ENCODE measurements around the gene MLXIP. TPM values are rescaled to one million over a fixed set of nuclear protein-coding genes. Genes with fewer than 3 reads are reported as not detected.
"Not testable (repeated sequence)": the region's sequence is repeated elsewhere in the genome, so short reads cannot be mapped to it uniquely, and the experiment has no call there.

The MLXIP gene
- total RNA-seq, 2 donors from 2014 or later = 17.1 to 17.5 TPM

DNA sequence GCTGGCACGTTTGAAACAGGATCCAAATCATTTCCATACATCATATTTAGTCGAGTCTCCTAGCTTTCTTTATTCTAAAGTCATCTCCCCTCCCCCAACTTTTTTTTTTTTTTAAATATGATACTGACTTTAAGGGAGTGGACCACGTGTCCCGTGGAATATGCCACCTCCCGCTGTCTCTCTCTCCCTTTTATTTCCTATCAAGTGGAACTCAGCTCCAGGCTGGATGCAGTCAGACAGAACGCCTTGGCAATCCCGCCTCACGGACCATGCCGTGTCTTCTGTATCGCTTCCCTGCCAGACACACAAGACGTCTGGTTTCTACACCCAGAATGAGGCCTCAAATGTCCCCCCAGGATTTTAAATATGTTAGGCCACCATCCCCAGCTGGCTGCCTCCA lies 35.6 kb upstream of the MLXIP start:
- no peak overlapping the region for H3K4me3 Mint-ChIP-seq
- H3K36me3 Mint-ChIP-seq (ENCODE audit: insufficient read depth in 2 of 2) = peaks cover 0 to 4% of the 10 kb centered on the region in 2 donors
- H3K9me3 Mint-ChIP-seq = no peaks in the 10 kb centered on the region
- DNase-seq (no peak), ATAC-seq (replicated peaks in 1 of 2) (no peak)
- H3K27me3 Mint-ChIP-seq (ENCODE audit: low read depth) = no peaks in the 10 kb centered on the region
- H3K27ac Mint-ChIP-seq = no peak overlapping the region
- no peaks in the 10 kb centered on the region for H3K4me1 Mint-ChIP-seq (ENCODE audit: low read depth)

DNA sequence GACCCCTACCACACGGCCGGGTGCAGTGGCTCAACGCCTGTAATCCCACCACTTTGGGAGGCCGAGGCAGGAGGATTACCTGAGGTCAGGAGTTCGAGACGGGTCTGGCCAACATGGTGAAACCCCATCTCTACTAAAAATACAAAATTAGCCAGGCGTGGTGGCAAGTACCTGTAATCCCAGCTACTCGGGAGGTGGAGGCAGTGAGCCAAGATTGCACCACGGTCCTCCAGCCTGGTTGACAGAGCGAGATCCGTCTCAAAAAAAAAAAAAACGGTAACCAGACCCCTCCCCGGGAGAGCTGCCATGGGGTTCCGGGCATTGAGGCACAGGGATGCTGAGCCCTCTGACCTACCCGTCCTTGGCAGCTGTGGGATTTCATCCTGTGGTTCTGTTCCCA lies 35.1 kb upstream of the MLXIP start:
- H3K27ac Mint-ChIP-seq = no peak overlapping the region
- H3K4me3 Mint-ChIP-seq = no peak overlapping the region

GRCh38 chr12:122045262-122045661 lies 33.3 kb upstream of the MLXIP start:
- Mint-ChIP-seq H3K36me3 (ENCODE audit: insufficient read depth in 2 of 2) (peaks cover 0 to 4% of the 10 kb centered on the region in 2 donors), H3K9me3 (no peaks in the 10 kb centered on the region), H3K27me3 (ENCODE audit: low read depth) (no peaks in the 10 kb centered on the region), H3K4me1 (ENCODE audit: low read depth) (no peaks in the 10 kb centered on the region), H3K27ac (no peak overlapping the region), H3K4me3 (no peak overlapping the region)
- ATAC-seq (replicated peaks in 1 of 2) (no peak), DNase-seq (no peak)

More for the DNA sequence above, 35.1 kb upstream of the MLXIP start:
- H3K36me3 Mint-ChIP-seq (ENCODE audit: insufficient read depth in 2 of 2) = peaks cover 0 to 4% of the 10 kb centered on the region in 2 donors
- no peaks in the 10 kb centered on the region for H3K9me3 Mint-ChIP-seq
- H3K4me1 Mint-ChIP-seq (ENCODE audit: low read depth) = no peaks in the 10 kb centered on the region
- H3K27me3 Mint-ChIP-seq (ENCODE audit: low read depth) = no peaks in the 10 kb centered on the region
- no peak for ATAC-seq (replicated peaks in 1 of 2)
- DNase-seq = no peak

DNA sequence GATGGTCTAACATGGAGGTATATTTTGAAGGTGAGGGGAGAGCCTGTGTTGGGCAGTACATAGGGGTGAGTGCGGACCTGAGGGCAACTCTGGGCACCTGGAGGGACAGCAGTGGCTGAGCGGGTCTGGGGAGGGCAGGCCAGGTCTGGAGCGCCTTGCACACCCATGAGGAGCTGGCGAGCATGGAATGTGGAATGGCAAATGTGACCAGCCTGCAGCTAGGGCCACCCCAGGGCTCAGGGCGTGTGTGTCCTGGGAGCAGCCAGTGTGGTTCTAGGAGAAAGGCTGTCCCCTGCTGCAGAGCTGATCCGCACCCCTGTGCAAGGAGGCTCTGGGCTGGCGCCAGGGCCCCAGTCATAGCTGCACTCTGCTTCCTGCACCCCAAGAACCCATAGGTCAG lies 32.4 kb upstream of the MLXIP start:
- Mint-ChIP-seq H3K9me3 (no peaks in the 10 kb centered on the region), H3K27ac (no peak overlapping the region), H3K4me3 (no peak overlapping the region), H3K27me3 (ENCODE audit: low read depth) (no peaks in the 10 kb centered on the region), H3K4me1 (ENCODE audit: low read depth) (no peaks in the 10 kb centered on the region), H3K36me3 (ENCODE audit: insufficient read depth in 2 of 2) (peaks cover 0 to 4% of the 10 kb centered on the region in 2 donors)
- DNase-seq (no peak), ATAC-seq (replicated peaks in 1 of 2) (no peak)

DNA sequence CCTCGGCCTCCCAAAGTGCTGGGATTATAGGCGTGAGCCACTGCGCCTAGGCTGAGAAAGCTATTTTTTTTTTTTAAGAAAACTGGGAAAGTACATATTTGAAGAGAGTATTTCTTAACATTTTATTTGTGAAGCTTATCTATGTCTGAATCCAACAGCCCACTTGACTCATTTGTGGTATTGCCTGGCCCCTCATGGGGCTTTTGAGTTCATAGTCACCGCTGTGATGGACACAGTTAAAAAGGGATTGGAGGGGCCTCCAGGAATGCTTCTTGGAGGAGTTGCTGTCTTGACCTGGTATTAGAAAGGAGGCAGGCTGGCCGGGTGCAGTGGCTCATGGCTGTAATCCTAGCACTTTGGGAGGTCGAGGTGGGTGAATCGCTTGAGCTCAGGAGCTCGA lies 30.4 kb upstream of the MLXIP start:
- no peak for ATAC-seq (replicated peaks in 1 of 2)
- Mint-ChIP-seq H3K9me3 (no peaks in the 10 kb centered on the region), H3K36me3 (ENCODE audit: insufficient read depth in 2 of 2) (peaks cover 0 to 4% of the 10 kb centered on the region in 2 donors), H3K27me3 (ENCODE audit: low read depth) (no peaks in the 10 kb centered on the region), H3K27ac (no peak overlapping the region), H3K4me3 (no peak overlapping the region), H3K4me1 (ENCODE audit: low read depth) (no peaks in the 10 kb centered on the region)
- DNase-seq = no peak

- no peak overlapping the region for H3K27ac Mint-ChIP-seq
- H3K27me3 Mint-ChIP-seq (ENCODE audit: low read depth) = no peaks in the 10 kb centered on the region
- ATAC-seq (replicated peaks in 1 of 2) = no peak
- H3K4me3 Mint-ChIP-seq = no peak overlapping the region
- no peak for DNase-seq
- no peaks in the 10 kb centered on the region for H3K36me3 Mint-ChIP-seq (ENCODE audit: insufficient read depth in 2 of 2)
- H3K4me1 Mint-ChIP-seq (ENCODE audit: low read depth) = peaks cover 8% of the 10 kb centered on the region
- H3K9me3 Mint-ChIP-seq = no peaks in the 10 kb centered on the region
These were observed 28.7 kb upstream of the MLXIP start for GRCh38 chr12:122049827-122050226.

GRCh38 chr12:122050706-122051105 lies 27.9 kb upstream of the MLXIP start:
- Mint-ChIP-seq H3K27me3 (ENCODE audit: low read depth) (no peaks in the 10 kb centered on the region), H3K9me3 (no peaks in the 10 kb centered on the region), H3K27ac (no peak overlapping the region), H3K36me3 (ENCODE audit: insufficient read depth in 2 of 2) (no peaks in the 10 kb centered on the region), H3K4me1 (ENCODE audit: low read depth) (peaks cover 9% of the 10 kb centered on the region), H3K4me3 (no peak overlapping the region)
- ATAC-seq (replicated peaks in 1 of 2) (no peak), DNase-seq (no peak)

DNA sequence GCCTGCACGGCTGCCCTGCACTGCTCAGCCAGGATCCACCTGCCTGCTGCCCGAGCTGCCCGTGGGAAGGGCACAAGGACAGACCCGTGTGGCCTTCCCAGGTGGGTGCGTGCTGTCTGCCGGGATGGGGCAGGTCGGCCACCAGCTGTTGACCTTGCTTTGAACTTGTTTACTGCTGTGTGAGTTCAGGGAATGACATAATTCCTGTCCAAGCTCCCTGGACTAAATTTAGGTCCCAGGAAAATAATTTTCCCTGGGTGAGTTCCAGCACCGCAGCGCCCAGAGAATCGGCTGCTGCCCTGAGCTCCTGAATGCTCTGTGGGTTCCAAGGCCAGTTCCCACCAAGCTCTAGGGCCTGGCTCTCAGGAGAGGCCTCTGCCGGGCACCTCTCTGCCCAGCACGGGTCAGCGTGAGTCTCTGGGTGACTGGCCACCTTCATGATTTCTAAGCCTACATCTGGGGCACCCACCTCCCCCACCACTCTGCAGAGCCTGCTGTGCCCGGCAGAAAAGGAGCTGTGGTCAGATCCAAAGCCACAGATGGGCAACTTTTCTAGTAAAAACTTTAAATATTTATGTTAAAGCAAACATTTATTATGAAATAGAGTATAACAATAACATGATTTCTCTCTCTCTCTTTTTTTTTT lies 27.2 kb upstream of the MLXIP start:
- H3K36me3 Mint-ChIP-seq (ENCODE audit: insufficient read depth in 2 of 2) = no peaks in the 10 kb centered on the region
- peaks cover 9% of the 10 kb centered on the region for H3K4me1 Mint-ChIP-seq (ENCODE audit: low read depth)
- H3K27me3 Mint-ChIP-seq (ENCODE audit: low read depth) = no peaks in the 10 kb centered on the region
- no peak overlapping the region for H3K27ac Mint-ChIP-seq
- no peak for DNase-seq
- H3K4me3 Mint-ChIP-seq = no peak overlapping the region
- no peak for ATAC-seq (replicated peaks in 1 of 2)
- H3K9me3 Mint-ChIP-seq = no peaks in the 10 kb centered on the region

DNA sequence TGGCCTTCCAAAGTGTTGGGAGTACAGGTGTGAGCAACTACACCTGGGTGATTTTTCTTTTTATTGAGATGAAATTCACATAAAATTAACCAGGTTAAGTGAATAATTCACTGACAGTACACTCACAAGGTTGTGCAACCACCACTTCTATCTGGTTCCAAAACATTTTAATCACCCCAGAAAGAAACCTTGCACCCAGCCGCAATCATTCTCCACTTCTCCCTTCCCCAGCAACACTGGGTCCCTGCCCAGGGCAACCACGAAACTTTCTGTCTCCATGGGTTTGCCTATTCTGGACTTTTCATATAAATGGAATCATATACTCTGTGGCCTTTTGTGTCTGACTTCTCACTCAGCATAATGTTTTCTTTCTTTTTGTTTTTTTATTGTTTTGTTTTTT lies 26.3 kb upstream of the MLXIP start:
- ATAC-seq (replicated peaks in 1 of 2) (no peak), DNase-seq (no peak)
- H3K4me1 Mint-ChIP-seq (ENCODE audit: low read depth) = peaks cover 9% of the 10 kb centered on the region
- H3K36me3 Mint-ChIP-seq (ENCODE audit: insufficient read depth in 2 of 2) = no peaks in the 10 kb centered on the region
- H3K4me3 Mint-ChIP-seq = no peak overlapping the region
- H3K27me3 Mint-ChIP-seq (ENCODE audit: low read depth) = no peaks in the 10 kb centered on the region
- H3K9me3 Mint-ChIP-seq = no peaks in the 10 kb centered on the region
- no peak overlapping the region for H3K27ac Mint-ChIP-seq

- DNase-seq = no peak
- H3K4me1 Mint-ChIP-seq (ENCODE audit: low read depth) = peaks cover 9% of the 10 kb centered on the region
- H3K27ac Mint-ChIP-seq = no peak overlapping the region
- ATAC-seq (replicated peaks in 1 of 2) = no peak
- no peak overlapping the region for H3K4me3 Mint-ChIP-seq
- no peaks in the 10 kb centered on the region for H3K27me3 Mint-ChIP-seq (ENCODE audit: low read depth)
- no peaks in the 10 kb centered on the region for H3K36me3 Mint-ChIP-seq (ENCODE audit: insufficient read depth in 2 of 2)
- no peaks in the 10 kb centered on the region for H3K9me3 Mint-ChIP-seq
These were observed 23.6 kb upstream of the MLXIP start for GRCh38 chr12:122054842-122055520.

DNA sequence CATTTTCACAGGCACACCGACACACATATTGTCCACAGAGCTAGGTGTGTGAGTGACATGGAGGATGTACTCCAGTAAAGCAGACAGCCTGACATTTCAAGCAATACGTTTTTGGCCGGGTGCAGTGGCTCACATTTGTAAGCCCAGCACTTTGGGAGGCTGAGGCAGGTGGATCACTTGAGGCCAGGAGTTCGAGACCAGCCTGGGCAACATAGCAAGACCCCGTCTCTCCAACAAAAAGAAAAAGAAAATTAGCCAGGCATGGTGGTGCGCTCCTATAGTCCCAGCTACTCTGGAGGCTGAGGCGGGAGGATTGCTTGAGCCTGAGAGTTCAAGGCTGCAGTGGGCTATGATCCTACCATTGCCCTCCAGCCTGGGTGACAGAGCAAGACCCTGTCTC lies 22.1 kb upstream of the MLXIP start:
- not testable (repeated sequence) for ATAC-seq (replicated peaks in 1 of 2)

GRCh38 chr12:122057007-122057735 lies 21.4 kb upstream of the MLXIP start:
- Mint-ChIP-seq H3K27ac (no peak overlapping the region), H3K36me3 (ENCODE audit: insufficient read depth in 2 of 2) (no peaks in the 10 kb centered on the region), H3K4me3 (no peak overlapping the region), H3K27me3 (ENCODE audit: low read depth) (no peaks in the 10 kb centered on the region), H3K9me3 (no peaks in the 10 kb centered on the region), H3K4me1 (ENCODE audit: low read depth) (peaks cover 9% of the 10 kb centered on the region)
- no peak for ATAC-seq (replicated peaks in 1 of 2)
- DNase-seq = no peak

More for the DNA sequence above, 22.1 kb upstream of the MLXIP start:
- not testable (repeated sequence) for H3K4me3 Mint-ChIP-seq; H3K36me3 Mint-ChIP-seq (ENCODE audit: insufficient read depth in 2 of 2); H3K4me1 Mint-ChIP-seq (ENCODE audit: low read depth); H3K27ac Mint-ChIP-seq; DNase-seq; H3K9me3 Mint-ChIP-seq; H3K27me3 Mint-ChIP-seq (ENCODE audit: low read depth)

DNA sequence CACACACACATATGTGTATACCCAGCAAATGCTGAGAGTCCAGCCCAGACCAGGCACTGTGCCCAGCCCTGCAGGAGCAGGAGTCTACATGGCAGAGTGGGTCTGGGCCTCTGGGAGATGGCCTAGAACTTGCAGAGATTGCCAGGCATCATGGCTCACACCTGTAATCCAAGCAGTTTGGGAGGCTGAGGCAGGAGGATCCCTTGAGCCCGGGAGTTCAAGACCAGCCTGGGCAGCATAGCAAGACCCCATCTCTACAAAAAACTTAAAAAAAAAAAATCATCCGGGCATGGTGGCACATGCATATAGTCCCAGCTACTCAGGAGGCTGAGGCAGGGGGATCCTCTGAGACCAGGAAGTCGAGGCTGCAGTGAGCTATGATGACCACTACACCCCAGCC lies 20.8 kb upstream of the MLXIP start:
- Mint-ChIP-seq H3K27me3 (ENCODE audit: low read depth) (no peaks in the 10 kb centered on the region), H3K9me3 (no peaks in the 10 kb centered on the region), H3K4me3 (no peak overlapping the region), H3K4me1 (ENCODE audit: low read depth) (peaks cover 10% of the 10 kb centered on the region), H3K27ac (no peak overlapping the region), H3K36me3 (ENCODE audit: insufficient read depth in 2 of 2) (no peaks in the 10 kb centered on the region)
- ATAC-seq (replicated peaks in 1 of 2) (no peak), DNase-seq (no peak)
